GM12801 (cell line): Measurements from ENCODE around the gene CNN3.

Experiments used
- CTCF ChIP-seq: IDR thresholded peaks from one replicate; pipeline ENCODE4 v1.5.1; 2011; ENCODE audit warnings: control low read depth; ENCODE audit not compliant: insufficient read length; ENCODE audit errors: extremely low read depth

The CNN3 gene

GRCh38 chr1:94917251-94917650 lies 9.7 kb downstream of the CNN3 start:
- no peak for TF ChIP-seq CTCF

GRCh38 chr1:94912263-94913184 lies 14.4 kb downstream of the CNN3 start:
- TF ChIP-seq CTCF = no peak

GRCh38 chr1:94909486-94909885 lies 17.4 kb downstream of the CNN3 start:
- no peak for TF ChIP-seq CTCF

GRCh38 chr1:94908965-94909364 lies 17.9 kb downstream of the CNN3 start:
- TF ChIP-seq CTCF = no peak

GRCh38 chr1:94908190-94908589 lies 18.7 kb downstream of the CNN3 start:
- TF ChIP-seq CTCF = no peak

- TF ChIP-seq CTCF = no peak
Observed at GRCh38 chr1:94907136-94907535, 19.8 kb downstream of the CNN3 start.

GRCh38 chr1:94906382-94906781 lies 20.5 kb downstream of the CNN3 start:
- no peak for TF ChIP-seq CTCF

- TF ChIP-seq CTCF = no peak
Observed at GRCh38 chr1:94905207-94905606, 21.7 kb downstream of the CNN3 start.
